CD4-positive, alpha-beta T cell (primary cell): Measurements from ENCODE around the gene FUS. TPM values are rescaled to one million over a fixed set of nuclear protein-coding genes. Genes with fewer than 3 reads are reported as not detected.
"Not testable (repeated sequence)": the region's sequence is repeated elsewhere in the genome, so short reads cannot be mapped to it uniquely, and the experiment has no call there.

Experiments used
- ATAC-seq: fragments of 200-7000 bp; cut with Tn5 transposase; one replicate; pipeline ENCODE4 v1.10.0; 2022; ENCODE audit warnings: mild to moderate bottlenecking; ENCODE audit not compliant: poor library complexity
- CTCF ChIA-PET: fragments of 350-600 bp; sonication (Branson Sonifier 250); formaldehyde crosslinking; loops from one replicate; lab custom pipeline; 2021; ENCODE audit warnings: antibody characterized with exemption, inconsistent platforms; lab: Charles Lee
- POLR2A ChIA-PET: fragments of 350-600 bp; sonication (Branson Sonifier 250); formaldehyde crosslinking; loops from one replicate; lab custom pipeline; 2021; ENCODE audit warnings: antibody characterized with exemption, inconsistent platforms; lab: Charles Lee
- DNase-seq, 14 experiments: peaks; one replicate each; pipeline ENCODE4 v3.0.0-alpha.2; 2013 to 2020; ENCODE audit warnings: mixed read lengths in 2 of 14
- H3K27ac ChIP-seq, 2 donors: one replicate each; pipeline versions ENCODE4 v1.5.1 to v1.7.0; 2013; ENCODE audit warnings: low read length in 2 of 2, low read depth in 1 of 2, mild to moderate bottlenecking in 1 of 2
- H3K27me3 ChIP-seq, 2 experiments: 1 replicate in 1 of 2; 2 replicates in 1 of 2; pipeline versions ENCODE4 v1.6.1 to v1.7.0; 2013; ENCODE audit warnings: low read length in 2 of 2, control low read depth in 1 of 2, mild to moderate bottlenecking in 1 of 2, moderate library complexity in 1 of 2; ENCODE audit not compliant: insufficient read depth in 2 of 2, control insufficient read depth in 1 of 2
- H3K36me3 ChIP-seq: one replicate; pipeline ENCODE4 v1.6.1; 2013; ENCODE audit warnings: low read length, control low read depth; ENCODE audit not compliant: insufficient read depth
- H3K4me1 ChIP-seq: one replicate; pipeline ENCODE4 v1.6.1; 2013; ENCODE audit warnings: low read length, control low read depth; ENCODE audit not compliant: insufficient read depth
- H3K4me3 ChIP-seq: one replicate; pipeline ENCODE4 v1.5.1; 2013; ENCODE audit warnings: mild to moderate bottlenecking, low read length, moderate library complexity
- H3K9me3 ChIP-seq, 2 experiments: 1 replicate in 1 of 2; 2 replicates in 1 of 2; pipeline versions ENCODE4 v1.6.1 to v1.7.0; 2013; ENCODE audit warnings: low read length in 2 of 2, mild to moderate bottlenecking in 2 of 2, control low read depth in 1 of 2, moderate library complexity in 1 of 2; ENCODE audit not compliant: control insufficient read depth in 1 of 2, insufficient read depth in 1 of 2
- H3K27ac Mint-ChIP-seq: one replicate; pipeline ENCODE4 v1.8.0; 2020; ENCODE audit warnings: mixed read lengths
- H3K27me3 Mint-ChIP-seq: one replicate; pipeline ENCODE4 v1.8.0; 2021; ENCODE audit warnings: mixed read lengths
- H3K36me3 Mint-ChIP-seq: one replicate; pipeline ENCODE4 v1.8.0; 2021; ENCODE audit warnings: low read depth, mixed read lengths
- H3K4me1 Mint-ChIP-seq: one replicate; pipeline ENCODE4 v1.8.0; 2021; ENCODE audit warnings: low read depth, mixed read lengths
- H3K4me3 Mint-ChIP-seq: one replicate; pipeline ENCODE4 v1.8.0; 2020; ENCODE audit warnings: mild to moderate bottlenecking, mixed read lengths
- H3K9me3 Mint-ChIP-seq: one replicate; pipeline ENCODE4 v1.8.0; 2020; ENCODE audit warnings: mixed read lengths
- intact Hi-C, 2 experiments: fragments of 100-400 bp; cut with DNase I in 1 of 2; cut with micrococcal nuclease in 1 of 2; formaldehyde crosslinking; loops; one replicate each; pipeline versions ENCODE4 v1.15.1 to v1.9.0; 2023 to 2025; cut with DNase I, micrococcal nuclease
- total RNA-seq, 174 experiments: library from RNA in 2 of 174; stranded (reverse) in 2 of 174; gene quantifications; one replicate each; pipeline ENCODE4 v1.2.3 and lab custom pipeline; 2021 to 2026
- TF ChIP-seq, protein P1 (sequence below): fragments of 200-600 bp; IDR thresholded peaks from one replicate; pipeline ENCODE4 v1.8.0; 2022; ENCODE audit warnings: antibody characterized with exemption, mild to moderate bottlenecking

Gene FUS
- total RNA-seq, 2 experiments from 2014 or later: 699 to 733 TPM

DNA sequence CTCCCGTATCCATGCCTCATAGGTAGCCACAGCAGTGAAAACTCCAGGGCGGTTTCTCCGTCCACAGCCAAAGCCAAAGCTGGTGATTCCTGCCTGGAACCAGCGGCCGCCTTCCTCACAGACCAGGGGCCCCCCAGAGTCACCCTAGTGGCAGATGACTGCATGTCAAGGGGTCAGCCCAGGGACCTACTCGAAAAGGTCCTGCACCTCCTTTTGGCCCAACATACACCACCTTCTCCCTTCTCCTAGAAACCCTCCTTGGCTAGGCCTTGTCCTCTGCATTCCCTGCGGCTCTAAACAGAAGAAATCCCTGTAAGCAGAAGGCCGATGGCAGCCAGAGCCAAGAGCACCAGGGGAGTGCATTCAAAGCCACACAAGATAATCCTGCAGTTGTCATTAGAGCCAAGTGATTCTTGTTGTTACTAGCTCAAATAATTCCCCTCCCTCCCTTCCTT lies 36.2 kb upstream of the FUS start:
- ATAC-seq: no peak
- peak overlapping the region; percentile 76 for H3K4me3 Mint-ChIP-seq
- Histone ChIP-seq H3K9me3 (no peaks in the 10 kb centered on the region), H3K4me3 (no peak overlapping the region), H3K36me3 (no peaks in the 10 kb centered on the region), H3K27me3 (no peaks in the 10 kb centered on the region), H3K4me1 (peaks cover 23% of the 10 kb centered on the region), H3K27ac (no peak overlapping the region)
- DNase-seq: no peak
- intact Hi-C loops: loop anchor here (2.0 to 10.0 kb wide), 4 partner anchors 35 to 111 kb away; partner anchors contain the start of genes BCKDK (in 1 of the 2), PYCARD (in 1 of the 2) and STX4 (in 1 of the 2)
- peaks cover 13% of the 10 kb centered on the region for H3K4me1 Mint-ChIP-seq
- H3K9me3 Mint-ChIP-seq: no peaks in the 10 kb centered on the region
- ChIA-PET CTCF (interaction anchor here (0.9 kb wide), 1 partner anchor 190 kb away, joined by 3 read pairs; no protein-coding TSS in a partner anchor), POLR2A (interaction anchor here (1.7 to 4.1 kb wide), 4 partner anchors 26 to 58 kb away, joined by 4 to 152 read pairs (median 69); partner anchors contain the start of genes FUS, KAT8 and PYCARD)
- peak overlapping the region; percentile 65 for H3K27ac Mint-ChIP-seq
- TF ChIP-seq, protein P1, sequence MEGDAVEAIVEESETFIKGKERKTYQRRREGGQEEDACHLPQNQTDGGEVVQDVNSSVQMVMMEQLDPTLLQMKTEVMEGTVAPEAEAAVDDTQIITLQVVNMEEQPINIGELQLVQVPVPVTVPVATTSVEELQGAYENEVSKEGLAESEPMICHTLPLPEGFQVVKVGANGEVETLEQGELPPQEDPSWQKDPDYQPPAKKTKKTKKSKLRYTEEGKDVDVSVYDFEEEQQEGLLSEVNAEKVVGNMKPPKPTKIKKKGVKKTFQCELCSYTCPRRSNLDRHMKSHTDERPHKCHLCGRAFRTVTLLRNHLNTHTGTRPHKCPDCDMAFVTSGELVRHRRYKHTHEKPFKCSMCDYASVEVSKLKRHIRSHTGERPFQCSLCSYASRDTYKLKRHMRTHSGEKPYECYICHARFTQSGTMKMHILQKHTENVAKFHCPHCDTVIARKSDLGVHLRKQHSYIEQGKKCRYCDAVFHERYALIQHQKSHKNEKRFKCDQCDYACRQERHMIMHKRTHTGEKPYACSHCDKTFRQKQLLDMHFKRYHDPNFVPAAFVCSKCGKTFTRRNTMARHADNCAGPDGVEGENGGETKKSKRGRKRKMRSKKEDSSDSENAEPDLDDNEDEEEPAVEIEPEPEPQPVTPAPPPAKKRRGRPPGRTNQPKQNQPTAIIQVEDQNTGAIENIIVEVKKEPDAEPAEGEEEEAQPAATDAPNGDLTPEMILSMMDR: no peak
- H3K27me3 Mint-ChIP-seq: peaks cover 8% of the 10 kb centered on the region
- H3K36me3 Mint-ChIP-seq: no peaks in the 10 kb centered on the region

DNA sequence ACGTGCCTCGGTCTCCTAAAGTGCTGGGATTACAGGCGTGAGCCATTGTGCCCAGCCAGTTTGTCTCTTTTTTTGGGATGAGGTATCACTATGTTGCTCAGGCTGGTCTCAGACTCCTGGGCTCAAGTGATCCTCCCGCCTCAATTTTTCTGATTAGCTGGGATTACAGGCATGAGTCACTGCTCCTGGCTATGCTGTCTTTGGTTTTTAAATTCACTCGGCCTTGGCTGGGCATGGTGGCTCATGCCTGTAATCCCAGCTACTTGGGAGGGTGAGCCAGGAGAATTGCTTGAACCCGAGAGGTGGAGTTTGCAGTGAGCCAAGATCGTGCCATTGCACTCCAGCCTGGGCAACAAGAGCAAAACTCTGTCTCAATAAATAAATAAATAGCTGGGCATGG lies 35.5 kb upstream of the FUS start:
- peaks cover 13% of the 10 kb centered on the region for H3K4me1 Mint-ChIP-seq
- peaks cover 23% of the 10 kb centered on the region for H3K4me1 ChIP-seq
- H3K9me3 ChIP-seq, H3K27me3 Mint-ChIP-seq, H3K4me3 Mint-ChIP-seq, ATAC-seq, DNase-seq, H3K27ac Mint-ChIP-seq, H3K27ac ChIP-seq, H3K4me3 ChIP-seq, H3K36me3 ChIP-seq, H3K36me3 Mint-ChIP-seq, H3K9me3 Mint-ChIP-seq, H3K27me3 ChIP-seq: not testable (repeated sequence)
- intact Hi-C loops: loop anchor here in 1 of 2 experiments (5.0 to 10.0 kb wide), 2 partner anchors 37 to 60 kb away; partner anchors contain the start of genes BCKDK and PYCARD
- ChIA-PET CTCF (interaction anchor here (0.9 kb wide), 1 partner anchor 190 kb away, joined by 3 read pairs; no protein-coding TSS in a partner anchor), POLR2A (interaction anchor here (3.3 to 4.1 kb wide), 3 partner anchors 27 to 58 kb away, joined by 18 to 152 read pairs (median 120); partner anchors contain the start of genes FUS, KAT8 and PYCARD)

DNA sequence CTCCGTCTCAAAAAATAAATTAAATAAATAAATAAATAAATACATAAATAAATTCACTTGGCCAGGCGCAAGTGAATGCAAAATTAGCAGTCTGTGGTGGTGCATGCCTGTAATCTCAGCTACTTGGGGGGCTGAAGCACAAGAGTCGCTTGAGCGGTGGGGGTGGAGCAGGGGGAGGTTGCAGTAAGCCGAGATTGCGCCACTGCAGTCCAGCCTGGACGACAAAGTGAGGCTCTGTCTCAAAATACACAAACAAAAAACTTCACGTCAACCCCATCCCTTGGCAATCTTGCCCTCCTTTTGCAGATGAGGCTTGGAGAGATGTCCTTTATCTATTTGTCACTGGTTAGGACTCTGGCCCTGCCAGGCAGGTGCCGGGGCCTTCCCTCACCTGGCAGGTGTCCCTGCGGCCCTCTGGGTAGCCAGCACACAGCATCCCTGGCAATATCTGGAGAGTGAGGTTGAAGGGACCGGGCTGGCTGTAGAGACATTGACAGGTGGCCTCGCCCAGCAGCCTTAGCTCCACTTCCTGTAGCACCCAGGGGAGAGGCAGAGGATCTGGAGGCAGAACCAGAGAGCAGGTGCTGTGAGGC lies 34.4 kb upstream of the FUS start:
- H3K27ac Mint-ChIP-seq: no peak overlapping the region
- H3K27me3 Mint-ChIP-seq: peaks cover 8% of the 10 kb centered on the region
- TF ChIP-seq, protein P1: no peak
- no peaks in the 10 kb centered on the region for H3K9me3 ChIP-seq
- H3K4me3 Mint-ChIP-seq: no peak overlapping the region
- H3K4me3 ChIP-seq: no peak overlapping the region
- H3K4me1 ChIP-seq: peaks cover 23% of the 10 kb centered on the region
- POLR2A ChIA-PET: interaction anchor here (0.7 to 1.5 kb wide), 2 partner anchors 32 to 71 kb away, joined by 3 to 5 read pairs; partner anchors contain the start of genes ZNF646 and ZNF668
- DNase-seq: peak in 1 of 14 experiments; percentile 14
- CTCF ChIA-PET: no interaction called here
- no peak for ATAC-seq
- H3K36me3 Mint-ChIP-seq: no peaks in the 10 kb centered on the region
- H3K27ac ChIP-seq: no peak overlapping the region
- H3K9me3 Mint-ChIP-seq: no peaks in the 10 kb centered on the region
- no peaks in the 10 kb centered on the region for H3K36me3 ChIP-seq
- intact Hi-C loops: loop anchor here in 1 of 2 experiments (10.0 kb wide), 1 partner anchor 59 kb away; the partner anchor contains the start of gene PYCARD
- no peaks in the 10 kb centered on the region for H3K27me3 ChIP-seq
- H3K4me1 Mint-ChIP-seq: peaks cover 13% of the 10 kb centered on the region
